Left colon (tissue), 2 donors: ENCODE measurements around the gene ZNF33B. TPM values are rescaled to one million over a fixed set of nuclear protein-coding genes. Genes with fewer than 3 reads are reported as not detected.

Experiments
- ATAC-seq: fragments of 200-7000 bp; cut with Tn5 transposase; one replicate; pipeline ENCODE4 v1.9.1; 2020; ENCODE audit warnings: mild to moderate bottlenecking, moderate library complexity
- DNase-seq, 2 donors: peaks; one replicate each; pipeline ENCODE4 v3.0.0-alpha.2; 2020
- intact Hi-C, 2 donors: fragments of 100-400 bp; cut with DNase I in 1 of 2; cut with micrococcal nuclease in 1 of 2; formaldehyde crosslinking; loops; one replicate each; pipeline versions ENCODE4 v1.11.2 to v1.14.0; 2022; cut with DNase I, micrococcal nuclease
- total RNA-seq, 2 donors: library from RNA; stranded (reverse); fragmentation: NEBNext Ultra II Directional; extraction: Animal tissue kit (Norgen Biotek cat#: 25700); gene quantifications; one replicate each; pipeline ENCODE4 v1.2.1, GENCODE V29; 2021
- donor health status: DM: no; HTN: no; CAD: no.
- donor health status: DM: yes; HTN: yes; CAD: no.

The ZNF33B gene
- total RNA-seq, 2 donors from 2014 or later = 26.0 to 31.0 TPM

DNA sequence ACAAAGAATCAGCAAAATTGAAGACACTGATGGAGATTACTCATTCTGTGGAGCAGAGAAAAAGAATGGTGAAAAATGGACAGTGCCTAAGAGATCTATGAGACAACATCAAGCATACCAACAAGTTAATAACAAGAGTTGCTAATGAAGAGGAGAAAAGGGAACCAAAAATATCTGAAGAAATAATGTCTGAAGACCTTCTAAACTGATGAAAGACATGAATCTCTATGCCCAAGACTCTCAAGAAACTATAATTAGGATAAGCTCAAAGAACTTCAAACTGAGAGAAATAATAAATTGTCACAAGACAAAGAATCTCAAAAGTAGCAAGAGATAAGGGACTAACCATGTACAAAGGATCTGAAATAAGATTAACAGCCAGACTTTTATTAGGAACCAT is 93.4 kb downstream of the ZNF33B start:
- ATAC-seq = no peak

GRCh38 chr10:42543840-42544372 is 94.5 kb downstream of the ZNF33B start:
- DNase-seq (no peak), ATAC-seq (no peak)
- intact Hi-C loops = no loop called here

More for the DNA sequence above, 93.4 kb downstream of the ZNF33B start:
- no peak for DNase-seq
- intact Hi-C loops = no loop called here

Other genes with a start within 250 kb of the ZNF33B start
- gene BMS1, start 144.2 kb upstream of the ZNF33B start, total RNA-seq = 10 to 100 TPM; 10.6 to 13.2 TPM